ENCODE data around the gene PDE8B.

The PDE8B gene

DNA sequence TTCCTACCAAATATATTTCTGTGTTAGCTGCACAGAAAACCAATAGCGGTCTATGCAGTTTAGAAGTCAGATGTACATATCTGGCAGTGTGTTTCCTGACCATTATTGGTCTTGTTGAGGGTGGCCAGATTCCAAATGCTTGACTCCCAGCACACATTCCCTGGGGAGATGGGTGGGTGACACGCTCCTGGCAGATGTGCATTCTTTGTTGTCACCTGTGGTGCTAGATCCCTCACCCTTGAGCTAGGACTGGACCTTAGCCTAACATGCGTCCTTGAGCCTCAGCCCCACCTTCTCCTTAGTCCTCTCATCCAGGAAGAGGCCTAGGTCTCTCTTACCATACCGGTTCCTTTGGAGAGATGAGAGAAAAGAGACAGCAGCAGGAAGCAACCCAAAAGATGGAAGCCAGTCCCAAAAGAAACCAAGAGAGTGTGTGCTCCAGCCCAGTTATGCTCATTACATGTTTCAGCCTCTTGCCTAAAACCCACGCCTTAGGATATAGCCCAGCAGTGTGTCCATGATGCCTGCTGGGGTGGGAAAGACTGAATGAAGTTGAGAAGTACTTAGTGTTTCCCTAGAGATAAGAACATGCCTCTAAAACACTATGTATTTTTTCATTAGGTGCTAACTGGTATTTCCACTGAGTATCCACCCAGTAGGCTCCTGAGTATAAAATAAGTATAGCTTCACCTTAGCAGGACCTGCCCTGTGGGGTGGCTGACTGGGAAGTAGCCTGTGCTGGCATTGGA lies 116.7 kb downstream of the PDE8B start:
- DNase-seq: no peak

DNA sequence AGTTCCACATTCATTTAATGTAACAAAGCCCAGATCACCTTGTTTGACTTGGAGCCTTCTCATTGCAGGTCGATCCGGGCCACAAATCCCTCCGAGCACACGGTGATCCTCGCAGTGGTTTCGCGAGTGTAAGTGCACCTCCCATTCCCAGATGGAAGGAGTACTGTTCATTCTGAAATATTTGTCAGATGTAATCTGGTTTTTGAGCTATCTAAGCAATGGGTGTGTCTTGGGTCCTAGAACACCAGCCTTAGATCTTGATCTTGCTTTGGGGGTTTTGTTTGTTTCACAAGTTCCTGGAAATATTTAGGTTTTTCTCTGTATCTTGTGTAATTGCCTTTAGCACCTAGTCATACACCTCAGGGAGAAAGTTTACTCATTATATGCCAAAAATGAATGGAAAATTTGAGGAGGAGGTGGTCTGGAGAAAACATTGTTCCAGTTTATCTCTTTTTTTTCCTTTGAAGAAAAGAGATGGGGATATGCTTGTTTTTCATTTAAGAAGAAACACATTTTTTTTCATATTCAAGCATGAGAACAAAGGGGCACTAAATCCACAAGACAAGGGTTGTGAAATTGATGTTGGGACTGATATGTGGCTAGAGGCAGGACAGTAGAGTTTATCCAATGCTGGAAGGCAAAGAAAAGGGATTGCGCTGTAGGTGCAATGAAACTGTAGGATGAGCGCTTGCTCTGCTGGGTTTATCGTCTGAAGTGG lies 118.6 kb downstream of the PDE8B start:
- DNase-seq: no peak

DNA sequence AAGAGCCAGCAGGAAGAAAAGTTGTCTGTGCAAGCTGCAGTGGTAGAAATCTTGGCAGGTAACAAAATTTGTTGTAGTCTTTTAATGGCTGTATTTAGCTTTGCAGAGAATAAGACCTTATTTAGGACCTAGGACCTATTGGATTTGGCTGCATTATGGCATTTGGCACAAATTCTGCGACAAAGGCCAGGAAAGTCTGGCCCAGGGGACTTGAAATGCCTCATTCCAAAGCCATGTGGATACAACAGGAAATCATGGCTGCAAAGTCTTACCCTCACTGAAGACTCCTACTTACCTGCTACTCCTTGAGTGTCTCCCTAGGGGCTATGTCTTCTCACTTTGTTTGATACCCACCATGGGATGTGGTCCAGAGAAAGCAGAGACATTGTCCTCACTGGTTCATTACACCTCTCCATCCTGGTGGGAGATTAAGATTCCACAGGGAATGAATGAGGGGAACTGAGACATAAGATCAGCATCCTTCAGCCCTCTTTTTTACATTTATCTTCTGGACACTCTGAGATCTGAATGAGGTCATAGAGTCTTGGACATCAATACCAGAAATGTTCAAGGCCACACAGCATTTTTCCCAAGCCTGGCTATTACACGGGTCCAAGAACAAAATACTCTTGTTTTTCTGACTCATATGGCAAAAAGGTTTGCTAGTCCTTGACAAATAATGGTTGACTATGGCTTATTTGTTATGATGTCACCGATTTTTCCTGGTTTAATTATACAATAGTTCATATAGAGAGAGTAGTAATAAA lies 119.4 kb downstream of the PDE8B start:
- DNase-seq: no peak

DNA sequence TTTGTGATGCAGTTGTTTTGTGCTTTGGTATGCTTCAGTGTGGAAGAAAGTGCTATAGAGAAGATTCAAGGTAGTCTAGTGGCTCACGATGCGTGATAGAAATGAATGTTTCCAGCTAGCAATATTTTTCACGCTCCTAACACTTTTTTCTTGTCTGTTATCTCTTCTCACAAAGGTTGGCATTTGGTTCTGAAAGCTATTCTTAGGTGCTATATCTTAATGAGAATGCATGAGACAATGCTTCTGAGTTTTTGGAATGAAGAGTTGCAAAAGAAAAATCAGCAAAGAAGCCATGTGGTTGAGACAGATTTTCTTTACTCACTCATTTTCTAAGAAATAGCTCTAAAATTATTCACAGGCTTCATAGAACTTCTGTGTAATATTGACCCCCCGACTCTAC lies 122.6 kb downstream of the PDE8B start:
- no peak for DNase-seq

DNA sequence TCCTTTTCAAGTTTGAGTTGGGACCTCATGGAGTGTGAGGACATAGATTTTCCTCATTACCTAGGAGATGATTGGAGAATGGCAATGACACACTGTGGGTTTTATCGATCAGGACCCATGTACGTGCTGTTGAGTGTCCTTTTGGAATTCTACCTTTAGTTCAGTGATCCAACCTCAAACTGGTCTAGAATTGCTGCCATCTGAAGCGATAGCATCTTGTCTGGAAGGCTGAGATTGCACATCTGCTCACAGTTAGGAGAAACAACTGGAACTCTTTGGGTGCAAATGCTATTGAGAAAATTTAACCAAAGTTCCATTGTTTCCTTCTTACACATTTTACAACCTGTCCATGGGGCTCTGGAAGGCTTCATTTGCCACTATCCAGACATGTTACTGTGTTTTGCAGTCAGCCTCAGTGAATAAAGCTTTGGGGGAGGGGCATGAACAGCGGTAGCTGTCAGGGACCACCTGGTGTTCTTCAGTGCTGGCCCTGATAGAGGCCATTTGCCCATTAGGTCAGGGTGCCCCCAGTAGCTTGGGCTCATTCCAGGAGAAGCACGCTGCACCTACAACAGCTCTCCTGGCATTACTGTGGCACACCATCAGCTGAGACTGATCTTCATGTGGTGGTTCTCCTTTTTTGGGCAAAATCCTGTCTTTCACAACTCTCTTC lies 123.1 kb downstream of the PDE8B start:
- no peak for DNase-seq

DNA sequence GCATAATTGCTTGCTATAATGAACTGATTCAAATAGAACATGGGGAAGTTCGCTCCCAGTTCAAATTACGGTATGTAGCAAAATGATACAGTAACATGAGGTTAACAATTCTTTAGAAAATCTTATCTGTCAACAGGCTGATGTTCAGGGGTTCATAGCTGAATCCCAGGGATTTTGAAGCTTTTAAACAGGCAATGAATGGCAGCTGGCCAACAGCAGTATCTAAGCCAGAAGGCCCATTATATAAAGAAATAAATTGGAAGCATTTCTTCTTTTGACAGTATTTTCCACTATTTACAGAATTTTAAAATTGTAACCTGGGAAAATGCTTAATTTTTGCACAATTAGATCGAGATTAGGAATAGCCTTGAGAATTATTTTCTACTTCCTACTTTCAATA lies 126.8 kb downstream of the PDE8B start:
- no peak for DNase-seq

DNA sequence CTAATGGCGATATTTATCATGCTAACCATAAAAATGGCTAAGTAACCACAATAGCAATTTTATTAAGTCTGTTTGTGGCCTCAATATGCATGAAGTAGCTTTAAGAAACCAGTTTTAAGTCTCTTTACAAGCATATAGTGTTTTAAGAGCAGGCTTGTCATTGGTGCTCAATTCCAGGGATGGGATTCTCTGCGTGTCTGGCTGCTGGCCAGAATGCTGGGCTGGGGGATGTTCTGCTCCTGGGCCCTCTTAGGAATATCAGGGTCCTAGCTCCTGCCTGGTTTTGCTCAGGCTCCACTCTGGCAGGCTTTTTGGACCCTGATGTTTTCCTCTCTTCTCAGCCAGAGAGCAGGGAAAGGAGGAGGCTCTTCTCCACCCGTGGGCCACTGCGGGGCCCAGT lies 127.2 kb downstream of the PDE8B start:
- no peak for DNase-seq

DNA sequence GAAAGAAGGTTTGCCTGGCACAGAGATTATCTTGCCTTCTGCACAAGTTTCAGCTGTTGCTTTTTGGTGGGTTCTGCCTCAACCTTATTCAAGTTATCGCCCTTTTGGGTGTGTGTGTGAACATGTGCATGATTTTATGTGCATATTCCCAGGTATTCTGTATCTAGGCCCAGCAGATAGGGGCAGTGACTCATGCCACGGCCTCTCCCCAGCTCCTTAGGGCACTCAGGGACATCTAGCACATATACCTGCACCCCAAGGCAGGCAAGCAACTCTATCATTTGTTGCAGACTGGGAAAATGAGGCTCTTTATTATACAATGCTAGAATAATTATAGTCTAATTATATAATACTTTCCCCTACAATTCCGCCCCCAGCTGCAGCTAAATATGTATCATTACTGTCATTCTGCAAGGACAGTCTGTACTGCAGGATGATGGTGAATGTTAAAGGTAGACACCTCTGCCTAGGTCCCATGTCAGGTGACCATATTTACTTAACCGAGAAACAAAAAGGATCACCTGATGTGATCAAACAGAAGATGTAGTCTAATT lies 128.9 kb downstream of the PDE8B start:
- DNase-seq: no peak

DNA sequence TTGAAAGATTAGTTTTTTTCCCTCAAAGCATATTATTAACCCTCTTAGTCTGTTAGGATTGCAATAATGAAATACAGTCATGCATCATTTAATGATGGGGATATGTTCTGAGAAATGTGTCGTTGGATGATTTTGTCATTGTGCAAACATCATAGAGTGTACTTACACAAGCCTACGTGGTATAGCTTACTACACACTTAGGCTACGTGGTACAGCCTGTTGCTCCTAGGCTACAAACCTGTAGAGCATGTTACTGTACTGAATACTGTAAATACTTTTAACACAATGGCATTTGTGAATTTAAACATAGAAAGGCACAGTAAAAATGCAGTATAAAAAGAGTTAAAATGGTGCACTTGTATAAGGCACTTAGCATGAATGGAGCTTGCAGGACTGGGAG lies 132.7 kb downstream of the PDE8B start:
- DNase-seq: no peak

DNA sequence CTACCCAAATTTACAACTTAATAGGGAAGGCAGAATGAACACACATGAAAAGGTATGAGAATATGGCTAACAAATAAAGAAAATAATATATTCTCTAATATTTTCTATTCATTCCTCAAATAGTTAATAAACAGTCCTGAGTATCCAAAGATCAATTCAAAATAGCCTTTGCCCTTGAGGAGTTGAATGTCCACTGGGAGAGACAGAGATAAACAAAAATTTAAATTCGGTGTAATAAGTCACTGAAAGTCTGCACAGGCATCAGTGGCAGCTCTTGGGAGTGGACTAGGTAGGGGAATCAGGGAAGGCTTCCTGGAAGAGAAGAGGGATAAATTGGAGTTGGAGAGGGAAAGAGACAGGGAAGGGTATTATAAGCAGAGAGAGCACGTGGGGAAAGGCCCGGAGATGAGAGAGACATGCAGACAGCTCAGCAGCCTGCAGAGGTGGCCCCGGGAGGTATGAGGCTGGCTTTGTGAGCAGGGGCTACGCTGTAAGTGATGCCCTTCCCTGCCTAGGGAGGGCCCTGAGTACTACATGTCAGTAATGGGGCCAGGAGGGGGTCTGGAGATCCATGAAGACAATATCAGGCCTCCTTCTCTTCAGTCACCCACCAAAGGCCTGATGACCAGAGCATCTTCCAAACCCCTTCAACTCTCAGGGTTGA lies 137.1 kb downstream of the PDE8B start:
- DNase-seq: no peak

DNA sequence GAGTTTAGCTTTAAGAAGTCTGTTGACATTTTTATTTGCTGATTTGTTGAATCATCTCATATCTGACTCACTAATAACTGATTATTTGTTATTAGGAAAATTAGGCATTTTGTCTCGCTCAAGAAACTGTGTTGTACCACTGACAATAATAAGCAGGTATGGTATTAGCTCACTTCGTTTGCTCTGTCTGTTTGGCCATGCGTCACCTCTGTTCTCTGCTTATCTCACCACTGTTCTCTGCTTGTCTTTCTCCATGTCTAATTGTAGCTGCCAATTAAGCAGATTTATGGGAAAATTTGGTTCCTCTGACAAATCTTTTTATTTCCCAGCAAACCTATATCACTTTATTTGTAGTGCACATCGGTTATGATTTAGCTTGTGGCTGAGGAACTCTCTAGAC lies 142.8 kb downstream of the PDE8B start:
- no peak for DNase-seq

DNA sequence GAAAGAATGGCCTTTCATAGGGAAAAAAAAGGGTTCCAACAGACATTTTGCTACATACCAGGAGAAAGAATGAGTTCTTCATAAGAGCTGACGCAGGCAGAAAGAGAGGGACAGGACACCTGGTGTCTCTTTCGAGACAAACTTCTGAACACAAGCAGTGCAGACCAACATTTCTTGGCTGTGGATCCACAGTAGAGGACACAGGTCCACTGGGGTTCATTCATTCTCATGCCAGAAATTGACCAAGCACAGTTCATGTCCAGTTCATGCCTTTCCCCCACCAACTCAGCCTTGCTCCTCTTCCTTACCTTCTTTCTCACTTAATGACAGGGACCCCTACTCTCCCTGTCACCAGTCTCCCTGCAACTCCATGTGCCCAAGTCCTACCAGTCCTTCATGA lies 144.0 kb downstream of the PDE8B start:
- DNase-seq: no peak

DNA sequence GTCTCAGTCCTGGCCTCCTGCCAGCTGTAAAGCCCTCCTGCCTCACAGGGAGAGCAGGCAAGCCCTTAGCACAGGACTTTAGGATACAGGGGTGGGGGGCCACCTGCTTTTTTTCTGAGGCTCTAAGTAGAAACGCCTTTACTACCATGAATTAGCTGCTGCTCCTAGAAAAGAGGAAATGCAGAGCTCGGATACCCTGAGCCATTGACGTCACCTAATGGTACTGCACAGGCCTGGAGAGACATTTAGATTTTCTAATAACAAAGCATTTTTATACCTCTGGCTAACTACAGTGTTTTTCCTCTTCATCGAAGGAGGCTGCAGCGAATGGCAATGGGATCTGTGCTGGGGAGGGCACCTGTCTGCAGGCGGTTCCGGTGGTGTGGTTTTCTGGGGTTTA lies 144.6 kb downstream of the PDE8B start:
- DNase-seq: no peak

DNA sequence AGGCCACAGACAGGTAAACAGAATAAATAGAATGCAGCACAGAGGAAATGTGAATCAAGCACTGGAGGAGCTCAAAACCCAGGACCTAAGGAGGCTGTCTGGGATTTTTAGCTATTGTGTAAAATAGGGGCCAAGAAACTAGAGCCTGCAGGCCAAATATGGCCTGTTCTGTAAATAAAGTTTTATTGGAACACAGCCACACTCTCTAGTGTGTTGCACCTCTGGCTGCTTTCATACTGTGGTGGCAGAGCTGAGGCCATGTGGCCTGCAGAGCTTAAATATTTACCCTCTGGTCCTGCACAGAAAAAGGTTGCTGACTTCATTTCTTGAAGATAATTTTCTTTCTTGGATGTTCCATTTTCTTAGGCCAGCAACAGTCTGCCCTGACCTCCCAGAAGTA lies 145.3 kb downstream of the PDE8B start:
- DNase-seq: no peak

DNA sequence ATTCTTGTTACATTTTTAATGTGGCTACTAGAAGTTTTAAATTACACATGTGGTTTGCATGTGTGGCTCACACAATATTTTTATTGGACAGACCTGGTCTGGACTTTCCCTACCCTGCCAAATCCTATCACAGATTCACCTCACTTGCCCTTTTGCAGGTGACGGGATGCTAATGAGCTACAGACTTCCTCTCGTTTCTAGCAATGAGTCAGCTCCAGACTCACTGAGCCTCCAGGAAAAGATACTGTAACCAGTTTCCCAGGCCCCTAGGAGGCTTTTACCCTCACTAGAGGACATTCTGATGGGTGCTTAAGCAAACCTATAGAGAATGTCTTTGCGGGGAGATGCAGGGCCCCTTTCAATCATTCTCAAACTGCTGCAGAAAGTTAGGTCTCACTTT lies 146.3 kb downstream of the PDE8B start:
- DNase-seq: no peak

DNA sequence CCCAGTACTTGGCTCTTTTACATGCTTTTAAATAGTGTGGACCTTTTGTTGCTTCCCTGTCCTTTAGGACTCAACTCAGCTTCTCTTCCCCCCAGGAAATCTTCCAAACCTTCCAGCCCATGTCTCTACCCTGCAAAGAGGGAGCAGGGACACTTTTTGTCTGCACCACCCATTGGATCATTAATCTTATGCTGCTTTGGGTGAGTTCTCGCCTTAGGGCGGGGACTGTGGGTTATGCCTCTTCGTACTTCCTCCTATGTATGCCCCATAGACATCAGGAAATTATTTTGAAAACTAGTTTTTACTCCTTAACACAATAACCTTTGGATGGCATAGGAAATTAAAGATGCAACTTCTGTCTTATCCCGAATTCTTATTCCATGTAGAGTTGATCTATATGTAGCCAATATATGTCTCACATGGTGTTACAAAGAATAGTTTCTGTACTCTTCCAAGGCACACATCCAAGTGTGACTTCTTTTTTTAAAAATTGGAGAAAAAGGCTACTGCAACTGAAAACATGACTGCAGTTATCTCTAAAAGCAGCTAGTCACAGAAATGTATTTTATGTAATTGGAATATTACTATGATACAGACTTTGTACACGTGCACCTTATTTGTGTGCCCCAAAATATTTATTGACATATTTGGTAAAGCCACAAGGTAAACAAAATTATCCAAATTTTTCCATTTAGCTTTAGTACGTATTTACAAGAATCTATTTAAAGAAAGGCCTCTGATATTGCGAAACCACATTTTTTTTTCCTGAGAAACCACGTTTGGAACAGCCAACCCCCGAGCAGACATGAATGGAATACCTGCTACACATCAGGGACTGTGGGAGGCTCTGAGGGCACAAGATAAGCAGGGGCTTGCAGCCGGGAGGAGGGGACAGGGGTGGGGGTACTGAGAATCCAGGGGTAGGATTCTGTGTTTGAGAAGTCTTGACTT lies 148.1 kb downstream of the PDE8B start:
- DNase-seq: no peak

DNA sequence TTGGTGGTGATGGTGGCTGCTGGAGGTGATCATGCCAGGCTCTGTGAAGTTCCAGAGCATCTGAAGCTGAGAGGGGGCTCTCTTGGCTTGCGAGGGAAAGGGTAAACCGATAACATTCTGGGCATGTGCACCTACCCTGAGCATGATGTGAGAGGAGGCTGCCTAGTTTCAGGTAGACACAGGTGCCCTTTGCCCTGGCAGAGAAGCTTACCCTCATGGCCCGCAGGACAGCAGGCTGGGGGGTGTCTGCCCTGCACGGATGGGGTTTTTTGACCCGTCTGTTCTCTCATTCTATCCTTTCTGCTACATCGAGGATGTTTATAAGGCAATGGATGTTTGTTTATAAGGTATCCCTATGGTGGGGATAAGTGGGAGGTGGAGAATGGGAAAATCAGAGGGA lies 148.8 kb downstream of the PDE8B start:
- DNase-seq: no peak

DNA sequence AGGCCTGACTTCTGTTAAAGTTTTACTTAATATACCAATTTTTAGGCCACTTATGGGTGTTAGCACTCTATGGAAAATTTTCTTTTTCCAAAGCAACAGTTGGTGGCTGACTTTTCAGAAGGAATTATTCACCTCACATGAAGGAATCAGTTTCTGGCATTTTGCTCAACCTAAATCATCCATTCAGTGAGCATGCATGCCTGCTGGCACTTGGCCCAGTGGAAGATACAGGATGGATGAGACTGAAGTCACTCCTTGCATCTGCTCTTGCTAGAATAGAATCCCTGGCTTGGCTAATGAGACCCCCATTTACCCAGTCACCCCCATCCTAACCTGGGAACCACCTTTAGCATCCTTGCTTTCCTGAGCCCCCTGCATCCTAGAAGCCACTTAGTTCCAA lies 149.9 kb downstream of the PDE8B start:
- DNase-seq: no peak

DNA sequence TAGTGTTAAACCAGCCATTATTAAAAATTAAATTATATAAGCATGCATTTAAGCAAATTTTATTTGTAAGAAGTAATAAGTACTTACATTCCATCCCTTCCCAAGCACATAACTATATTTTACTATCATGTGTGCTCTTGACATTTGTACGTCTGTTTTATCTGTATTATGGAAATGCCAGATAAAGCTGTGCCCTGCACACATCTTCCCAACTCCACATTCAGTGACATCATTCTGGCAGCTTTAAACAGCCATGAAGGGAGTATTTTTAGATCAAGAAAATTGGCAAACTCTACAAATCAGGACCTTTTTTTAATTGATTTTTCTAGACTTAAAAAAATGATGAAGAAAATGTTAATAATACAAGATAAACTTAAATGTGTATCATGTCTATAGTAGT lies 150.5 kb downstream of the PDE8B start:
- no peak for DNase-seq

DNA sequence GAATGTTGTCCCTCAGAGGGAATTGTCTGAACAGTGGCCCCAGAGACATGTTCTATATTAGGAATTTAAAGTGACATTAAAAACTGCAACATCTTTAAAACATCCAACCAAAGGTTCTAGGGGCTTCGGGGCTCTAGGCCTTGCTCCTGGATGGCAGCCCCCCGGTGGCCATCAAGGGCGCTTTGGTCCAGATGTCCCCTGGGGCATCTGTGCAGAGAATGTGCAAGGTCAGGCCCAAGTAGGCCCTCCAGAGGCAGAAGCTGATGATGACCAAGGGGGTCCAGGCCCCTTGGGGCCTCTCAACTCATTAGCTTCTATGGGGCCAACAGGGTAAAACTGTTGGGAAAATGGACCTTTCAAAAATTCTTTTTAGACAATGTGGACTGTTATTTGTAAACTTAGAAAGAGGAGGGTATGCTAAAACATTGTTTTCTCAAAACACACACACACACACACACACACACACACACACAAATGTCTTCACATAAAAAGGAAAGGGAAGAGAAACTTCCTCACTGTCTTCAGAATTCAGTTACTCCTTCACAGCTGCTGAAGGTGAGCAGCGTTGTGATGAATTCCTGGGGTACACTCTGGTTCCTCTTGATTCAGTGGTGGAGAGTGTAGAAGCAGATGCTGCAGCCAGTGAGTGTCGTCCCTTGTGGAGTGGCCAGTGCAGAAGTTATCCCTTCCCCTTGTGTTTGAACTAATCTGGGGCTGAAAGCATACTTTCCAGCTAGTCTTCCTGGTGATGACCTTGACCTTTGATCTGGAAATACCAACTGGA lies 156.4 kb downstream of the PDE8B start:
- DNase-seq: no peak

DNA sequence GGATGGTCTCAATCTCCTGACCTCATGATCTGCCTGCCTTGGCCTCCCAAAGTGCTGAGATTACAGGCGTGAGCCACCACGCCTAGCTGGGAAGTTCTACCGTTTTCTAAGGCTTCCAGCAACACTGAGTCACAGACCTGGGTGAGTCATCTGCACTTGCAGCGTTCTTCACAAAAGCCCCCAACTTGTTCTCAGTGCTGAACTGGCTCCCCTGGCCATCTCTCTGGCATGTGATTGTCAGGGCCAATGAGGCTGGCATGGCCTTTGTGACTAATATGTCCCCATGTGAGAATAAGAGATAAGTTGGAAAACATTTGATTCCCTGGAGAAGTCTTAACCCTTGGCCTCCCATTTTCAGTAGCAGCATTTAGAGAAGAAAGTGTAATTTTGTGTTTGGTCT lies 157.3 kb downstream of the PDE8B start:
- no peak for DNase-seq
